Epithelial cell of umbilical artery (primary cell): ENCODE data around the gene PLRG1. TPM values are rescaled to one million over a fixed set of nuclear protein-coding genes. Genes with fewer than 3 reads are reported as not detected.

ENCODE experiments used
- total RNA-seq: library from RNA; depleted of rRNA; stranded (reverse); fragments of >200 nt; gene quantifications from 2 replicates; pipeline ENCODE4 v1.2.3, GENCODE V29; 2014

Gene PLRG1
- 73.7 and 117 TPM in 2 replicates for total RNA-seq

GRCh38 chr4:154549894-154550790 is at the start of gene PLRG1:
Gene PLRG1 (minus strand): TSS chr4:154550400. CDS start chr4:154550308, 92 bp downstream.

GRCh38 chr4:154590329-154591006 is 40.3 kb upstream of the PLRG1 start, which contains the start of gene FGA:
Gene FGA (minus strand): TSS chr4:154590742. CDS start chr4:154590687, 55 bp downstream.

GRCh38 chr4:154562697-154563254 is 12.6 kb upstream of the PLRG1 start, which contains the start of gene FGB:
Gene FGB (plus strand): TSS chr4:154563011. CDS start chr4:154563019, 8 bp downstream.

GRCh38 chr4:154491341-154492271 is 58.6 kb downstream of the PLRG1 start, which contains the start of gene DCHS2:
Gene DCHS2 (minus strand): TSS chr4:154491799. CDS start chr4:154491355, 444 bp downstream.

Other genes starting within 250 kb of the PLRG1 start
- not detected in 2 replicates for gene DCHS2, start 58.6 kb downstream of the PLRG1 start, total RNA-seq
- not detected in 2 replicates for gene FGB, start 12.6 kb upstream of the PLRG1 start, total RNA-seq
- gene FGA, start 40.3 kb upstream of the PLRG1 start, total RNA-seq, result not detected in 2 replicates
- gene FGG, start 62.3 kb upstream of the PLRG1 start, total RNA-seq, result not detected in 2 replicates
- not detected in 2 replicates for gene LRAT, start 193.6 kb upstream of the PLRG1 start, total RNA-seq
- gene RBM46, start 230.9 kb upstream of the PLRG1 start, total RNA-seq, result under 0.01 TPM in 1 of 2 replicates, not detected in the other